Smooth muscle cell (in vitro differentiated cells): ENCODE results near the gene BTBD2. TPM values are rescaled to one million over a fixed set of nuclear protein-coding genes. Genes with fewer than 3 reads are reported as not detected.

Experiments used
- DNase-seq: peaks from one replicate; lab custom pipeline; 2025; ENCODE audit not compliant: unreplicated experiment; lab: John Stamatoyannopoulos, UW
- H2AFZ ChIP-seq: fragments of 200-600 bp; sonication (generic); 2 replicates; pipeline ENCODE4 v1.6.0; 2016; ENCODE audit warnings: antibody characterized with exemption, low read depth, mild to moderate bottlenecking
- H3F3A ChIP-seq: fragments of 200-600 bp; sonication (generic); 2 replicates; pipeline ENCODE4 v1.6.0; 2017; ENCODE audit warnings: antibody characterized with exemption, low read depth
- H3K27ac ChIP-seq: fragments of 200-600 bp; sonication (generic); 2 replicates; pipeline ENCODE4 v1.5.1; 2016; ENCODE audit warnings: low read depth, mild to moderate bottlenecking
- H3K27me3 ChIP-seq: fragments of 200-600 bp; sonication (generic); 2 replicates; pipeline ENCODE4 v1.6.1; 2016; ENCODE audit warnings: low read depth, mild to moderate bottlenecking
- H3K36me3 ChIP-seq: fragments of 200-600 bp; sonication (generic); 2 replicates; pipeline ENCODE4 v1.5.1; 2016; ENCODE audit warnings: low read depth
- H3K4me1 ChIP-seq: fragments of 200-600 bp; sonication (generic); 2 replicates; pipeline ENCODE4 v1.5.1; 2016; ENCODE audit warnings: low read depth
- H3K4me2 ChIP-seq: fragments of 200-600 bp; sonication (generic); 2 replicates; pipeline ENCODE4 v1.6.0; 2016; ENCODE audit warnings: mild to moderate bottlenecking
- H3K4me3 ChIP-seq: fragments of 200-600 bp; sonication (generic); 2 replicates; pipeline ENCODE4 v1.5.1; 2016; ENCODE audit warnings: mild to moderate bottlenecking
- H3K79me2 ChIP-seq: fragments of 200-600 bp; sonication (generic); 2 replicates; pipeline ENCODE4 v1.6.0; 2016; ENCODE audit warnings: low read depth, mild to moderate bottlenecking
- H3K9ac ChIP-seq: fragments of 200-600 bp; sonication (generic); 2 replicates; pipeline ENCODE4 v1.6.0; 2016; ENCODE audit warnings: low read depth
- H3K9me3 ChIP-seq: fragments of 200-600 bp; sonication (generic); replicated peaks from 2 replicates; pipeline ENCODE4 v1.5.1; 2016; ENCODE audit warnings: low read depth
- H4K20me1 ChIP-seq: fragments of 200-600 bp; sonication (generic); 2 replicates; pipeline ENCODE4 v1.6.0; 2016; ENCODE audit warnings: low read depth
- CTCF ChIP-seq: fragments of 200-600 bp; sonication (generic); IDR thresholded peaks from 2 replicates; pipeline ENCODE4 v1.5.1; 2017; ENCODE audit warnings: borderline replicate concordance, mild to moderate bottlenecking, antibody characterized with exemption; ENCODE audit not compliant: insufficient read depth, poor library complexity, severe bottlenecking
- WGBS: methylation state at CpG from one replicate; pipeline ENCODE4 v1.1.7; 2016; ENCODE audit warnings: low lambda C conversion rate; 5-methylcytosine and 5-hydroxymethylcytosine counted together
- polyA plus RNA-seq: library from polyadenylated mRNA; unstranded; fragments of >200 nt; fragmentation: Nextera tagmentation; extraction: Ambion mirVana; gene quantifications from 2 replicates; pipeline ENCODE4 v1.2.1, GENCODE V29; 2016
- total RNA-seq: library from RNA; depleted of rRNA; stranded (reverse); fragments of >200 nt; gene quantifications from 2 replicates; pipeline ENCODE4 v1.2.3, GENCODE V29; 2014

BTBD2 gene
- total and polyA plus RNA-seq, 2 experiments from 2014 or later: 37.8 to 63.2 TPM

GRCh38 chr19:2038284-2039088 lies 23.0 kb upstream of the BTBD2 start:
- Histone ChIP-seq H3K4me3 (no peak overlapping the region), H3K9ac (no peak overlapping the region), H3K4me2 (no peak overlapping the region), H2AFZ (no peak overlapping the region), H3K27me3 (no peaks in the 10 kb centered on the region), H4K20me1 (peaks cover 16% of the 10 kb centered on the region), H3K9me3 (no peaks in the 10 kb centered on the region), H3K4me1 (peaks cover 16% of the 10 kb centered on the region), H3K36me3 (no peaks in the 10 kb centered on the region), H3K27ac (no peak overlapping the region), H3K79me2 (no peaks in the 10 kb centered on the region), H3F3A (no peaks in the 10 kb centered on the region)
- WGBS: 91% methylated on average over 24 of the region's 44 CpGs
- no peak for TF ChIP-seq CTCF
- DNase-seq: no peak

GRCh38 chr19:2037651-2038255 lies 22.2 kb upstream of the BTBD2 start:
- Histone ChIP-seq H2AFZ (no peak overlapping the region), H3K79me2 (no peaks in the 10 kb centered on the region), H3K9me3 (no peaks in the 10 kb centered on the region), H3K4me1 (peaks cover 15% of the 10 kb centered on the region), H4K20me1 (peaks cover 13% of the 10 kb centered on the region), H3K4me2 (no peak overlapping the region), H3K27ac (no peak overlapping the region), H3K9ac (no peak overlapping the region), H3K27me3 (no peaks in the 10 kb centered on the region), H3F3A (no peaks in the 10 kb centered on the region), H3K4me3 (no peak overlapping the region), H3K36me3 (no peaks in the 10 kb centered on the region)
- TF ChIP-seq CTCF: no peak
- no peak for DNase-seq
- 89% methylated on average over 24 of the region's 24 CpGs for WGBS

GRCh38 chr19:2036424-2036823 lies 20.9 kb upstream of the BTBD2 start:
- 99% methylated on average over 8 of the region's 8 CpGs for WGBS
- H3K36me3 ChIP-seq: no peaks in the 10 kb centered on the region

More at GRCh38 chr19:2036424-2036823, 20.9 kb upstream of the BTBD2 start:
- Histone ChIP-seq H3F3A (no peaks in the 10 kb centered on the region), H3K9me3 (no peaks in the 10 kb centered on the region), H3K27me3 (no peaks in the 10 kb centered on the region), H3K4me2 (no peak overlapping the region), H4K20me1 (peaks cover 4% of the 10 kb centered on the region), H3K9ac (no peak overlapping the region), H2AFZ (no peak overlapping the region), H3K27ac (no peak overlapping the region), H3K4me1 (peaks cover 9% of the 10 kb centered on the region), H3K79me2 (no peaks in the 10 kb centered on the region), H3K4me3 (no peak overlapping the region)
- no peak for TF ChIP-seq CTCF
- no peak for DNase-seq
